Measurements from ENCODE around the gene SPTBN2. TPM values are rescaled to one million over a fixed set of nuclear protein-coding genes. Genes with fewer than 3 reads are reported as not detected.

SPTBN2 gene
- total RNA-seq, 1 experiment from 2014 or later: 7.3 TPM

DNA sequence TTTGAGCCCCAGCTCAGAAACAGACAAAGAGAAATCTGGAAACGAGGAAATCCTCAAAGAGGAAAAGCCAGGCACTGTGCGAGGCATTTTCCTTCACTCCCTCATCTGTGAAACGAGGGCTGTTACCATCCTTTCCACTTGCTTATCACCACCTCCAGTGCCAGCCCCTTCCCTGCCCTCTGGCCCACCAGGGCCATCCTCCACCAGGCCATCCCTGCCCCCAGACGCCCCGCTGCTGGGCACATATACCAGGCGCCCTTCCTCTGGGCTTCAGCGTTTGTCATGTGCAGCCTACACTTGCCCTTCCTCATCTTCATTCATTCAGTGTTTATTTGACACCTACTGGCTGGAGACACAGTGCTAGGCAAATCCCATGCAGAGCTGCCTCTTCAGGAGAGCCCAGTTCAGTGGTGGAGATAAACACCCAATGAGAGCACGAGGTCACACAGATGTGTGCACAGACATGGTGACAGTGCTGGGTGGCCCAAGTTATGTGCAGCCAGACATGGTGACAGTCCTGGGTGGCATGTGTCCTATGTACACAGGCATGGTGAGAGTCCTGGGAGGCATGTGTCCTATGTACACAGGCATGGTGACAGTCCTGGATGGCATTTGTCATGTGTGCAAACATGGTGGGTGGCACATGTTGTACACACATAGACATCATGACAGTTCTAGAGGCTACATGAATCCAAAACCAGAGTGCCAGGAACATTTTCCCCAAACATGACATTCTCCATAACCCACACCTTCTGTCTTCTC, 9.7 kb downstream of the SPTBN2 start:
- no peak for ATAC-seq
- Histone ChIP-seq H3K27me3 (ENCODE audit: control insufficient read depth, insufficient read depth, low read length) (no peaks in the 10 kb centered on the region), H3K4me3 (ENCODE audit: low read depth in 2 of 2, low read length in 2 of 2) (no peak overlapping the region), H3K36me3 (ENCODE audit: control insufficient read depth, insufficient read depth, low read length) (no peaks in the 10 kb centered on the region), H3K4me1 (ENCODE audit: control insufficient read depth, insufficient read depth, low read length) (no peaks in the 10 kb centered on the region), H3K9me3 (ENCODE audit: control insufficient read depth, insufficient read depth, low read depth, low read length) (no peaks in the 10 kb centered on the region), H3K27ac (ENCODE audit: low read length) (no peak overlapping the region)
- POLR2A ChIA-PET: interaction anchor here (0.6 kb wide), 1 partner anchor 446 kb away, joined by 22 read pairs; no protein-coding TSS in a partner anchor
- no TSS peak for BruUV-seq (replicated peaks)
- no peak for DNase-seq (ENCODE audit: low read depth, low spot score)
- in situ Hi-C loops (cut with HindIII; ENCODE audit: low pct_unique_long_range_greater_than_20kb, low sequenced_read_pairs): no loop called here
- intact Hi-C loops (cut with micrococcal nuclease; ENCODE audit: unreplicated experiment): no loop called here
- CTCF ChIA-PET: no interaction called here
- no peak for TF ChIP-seq POLR2AphosphoS5 (IDR thresholded peaks at IDR 0.05; ENCODE audit: low read depth, low read length)
- TF ChIP-seq, protein P1, sequence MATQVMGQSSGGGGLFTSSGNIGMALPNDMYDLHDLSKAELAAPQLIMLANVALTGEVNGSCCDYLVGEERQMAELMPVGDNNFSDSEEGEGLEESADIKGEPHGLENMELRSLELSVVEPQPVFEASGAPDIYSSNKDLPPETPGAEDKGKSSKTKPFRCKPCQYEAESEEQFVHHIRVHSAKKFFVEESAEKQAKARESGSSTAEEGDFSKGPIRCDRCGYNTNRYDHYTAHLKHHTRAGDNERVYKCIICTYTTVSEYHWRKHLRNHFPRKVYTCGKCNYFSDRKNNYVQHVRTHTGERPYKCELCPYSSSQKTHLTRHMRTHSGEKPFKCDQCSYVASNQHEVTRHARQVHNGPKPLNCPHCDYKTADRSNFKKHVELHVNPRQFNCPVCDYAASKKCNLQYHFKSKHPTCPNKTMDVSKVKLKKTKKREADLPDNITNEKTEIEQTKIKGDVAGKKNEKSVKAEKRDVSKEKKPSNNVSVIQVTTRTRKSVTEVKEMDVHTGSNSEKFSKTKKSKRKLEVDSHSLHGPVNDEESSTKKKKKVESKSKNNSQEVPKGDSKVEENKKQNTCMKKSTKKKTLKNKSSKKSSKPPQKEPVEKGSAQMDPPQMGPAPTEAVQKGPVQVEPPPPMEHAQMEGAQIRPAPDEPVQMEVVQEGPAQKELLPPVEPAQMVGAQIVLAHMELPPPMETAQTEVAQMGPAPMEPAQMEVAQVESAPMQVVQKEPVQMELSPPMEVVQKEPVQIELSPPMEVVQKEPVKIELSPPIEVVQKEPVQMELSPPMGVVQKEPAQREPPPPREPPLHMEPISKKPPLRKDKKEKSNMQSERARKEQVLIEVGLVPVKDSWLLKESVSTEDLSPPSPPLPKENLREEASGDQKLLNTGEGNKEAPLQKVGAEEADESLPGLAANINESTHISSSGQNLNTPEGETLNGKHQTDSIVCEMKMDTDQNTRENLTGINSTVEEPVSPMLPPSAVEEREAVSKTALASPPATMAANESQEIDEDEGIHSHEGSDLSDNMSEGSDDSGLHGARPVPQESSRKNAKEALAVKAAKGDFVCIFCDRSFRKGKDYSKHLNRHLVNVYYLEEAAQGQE (IDR thresholded peaks at IDR 0.05; ENCODE audit: insufficient read depth in 1 of 2, low read depth in 2 of 2, low read length in 1 of 2): no peak
- TF ChIP-seq TCF7L2 (IDR thresholded peaks at IDR 0.05; ENCODE audit: low read depth, low read length): no peak
- no peak for TF ChIP-seq SIN3A (IDR thresholded peaks at IDR 0.05; ENCODE audit: borderline replicate concordance, insufficient read depth, low read depth, low read length)
- TF ChIP-seq, protein P2, sequence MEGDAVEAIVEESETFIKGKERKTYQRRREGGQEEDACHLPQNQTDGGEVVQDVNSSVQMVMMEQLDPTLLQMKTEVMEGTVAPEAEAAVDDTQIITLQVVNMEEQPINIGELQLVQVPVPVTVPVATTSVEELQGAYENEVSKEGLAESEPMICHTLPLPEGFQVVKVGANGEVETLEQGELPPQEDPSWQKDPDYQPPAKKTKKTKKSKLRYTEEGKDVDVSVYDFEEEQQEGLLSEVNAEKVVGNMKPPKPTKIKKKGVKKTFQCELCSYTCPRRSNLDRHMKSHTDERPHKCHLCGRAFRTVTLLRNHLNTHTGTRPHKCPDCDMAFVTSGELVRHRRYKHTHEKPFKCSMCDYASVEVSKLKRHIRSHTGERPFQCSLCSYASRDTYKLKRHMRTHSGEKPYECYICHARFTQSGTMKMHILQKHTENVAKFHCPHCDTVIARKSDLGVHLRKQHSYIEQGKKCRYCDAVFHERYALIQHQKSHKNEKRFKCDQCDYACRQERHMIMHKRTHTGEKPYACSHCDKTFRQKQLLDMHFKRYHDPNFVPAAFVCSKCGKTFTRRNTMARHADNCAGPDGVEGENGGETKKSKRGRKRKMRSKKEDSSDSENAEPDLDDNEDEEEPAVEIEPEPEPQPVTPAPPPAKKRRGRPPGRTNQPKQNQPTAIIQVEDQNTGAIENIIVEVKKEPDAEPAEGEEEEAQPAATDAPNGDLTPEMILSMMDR (IDR thresholded peaks at IDR 0.05): no peak

DNA sequence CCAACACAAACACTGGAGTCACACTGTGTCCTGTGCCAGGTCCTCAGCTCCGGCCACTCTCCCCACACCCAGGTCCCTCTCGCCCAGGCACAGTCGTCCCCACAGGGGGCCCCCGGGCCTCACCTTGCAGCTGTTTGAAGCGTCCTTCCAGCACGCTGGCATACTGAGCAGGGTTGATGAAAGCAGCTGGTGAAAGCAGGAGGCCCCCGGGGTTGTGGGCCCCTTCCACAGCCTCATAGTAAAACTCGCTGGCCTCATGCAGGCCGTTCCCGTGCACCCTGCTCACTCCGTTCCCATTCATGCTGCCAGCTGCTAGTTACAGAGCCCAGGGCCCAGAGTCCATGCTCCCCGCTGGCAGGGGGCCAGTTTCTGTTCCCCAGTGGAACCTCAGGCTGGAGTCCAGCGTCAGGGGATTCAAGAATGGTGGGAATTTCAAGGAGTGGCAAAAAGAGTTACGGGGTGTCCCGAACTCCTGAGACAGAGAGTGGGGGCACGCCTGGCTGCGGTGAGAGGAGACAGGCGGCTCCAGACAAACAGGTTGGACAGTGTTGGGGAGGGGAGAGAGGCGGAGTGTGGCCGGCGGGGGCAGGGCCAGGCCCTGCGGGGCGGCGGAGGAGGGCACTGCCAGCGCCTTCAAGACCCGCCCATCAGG, 10.6 kb downstream of the SPTBN2 start:
- no TSS peak for BruUV-seq (replicated peaks)
- Histone ChIP-seq H3K4me3 (ENCODE audit: low read depth in 2 of 2, low read length in 2 of 2) (no peak overlapping the region), H3K4me1 (ENCODE audit: control insufficient read depth, insufficient read depth, low read length) (no peaks in the 10 kb centered on the region), H3K9me3 (ENCODE audit: control insufficient read depth, insufficient read depth, low read depth, low read length) (no peaks in the 10 kb centered on the region), H3K36me3 (ENCODE audit: control insufficient read depth, insufficient read depth, low read length) (no peaks in the 10 kb centered on the region), H3K27me3 (ENCODE audit: control insufficient read depth, insufficient read depth, low read length) (no peaks in the 10 kb centered on the region), H3K27ac (ENCODE audit: low read length) (no peak overlapping the region)
- no peak for ATAC-seq
- TF ChIP-seq, protein P1 (IDR thresholded peaks at IDR 0.05; ENCODE audit: insufficient read depth in 1 of 2, low read depth in 2 of 2, low read length in 1 of 2): no peak
- no peak for TF ChIP-seq POLR2AphosphoS5 (IDR thresholded peaks at IDR 0.05; ENCODE audit: low read depth, low read length)
- TF ChIP-seq, protein P2 (IDR thresholded peaks at IDR 0.05): no peak
- TF ChIP-seq TCF7L2 (IDR thresholded peaks at IDR 0.05; ENCODE audit: low read depth, low read length): no peak
- no peak for TF ChIP-seq SIN3A (IDR thresholded peaks at IDR 0.05; ENCODE audit: borderline replicate concordance, insufficient read depth, low read depth, low read length)
- no peak for DNase-seq (ENCODE audit: low read depth, low spot score)
- CTCF ChIA-PET: no interaction called here
- intact Hi-C loops (cut with micrococcal nuclease; ENCODE audit: unreplicated experiment) (no loop called here), in situ Hi-C loops (cut with HindIII; ENCODE audit: low pct_unique_long_range_greater_than_20kb, low sequenced_read_pairs) (no loop called here)
- POLR2A ChIA-PET: no interaction called here
